NT2/D1 (cell line): Measurements from ENCODE around the gene FHAD1.

ENCODE experiments used
- DNase-seq: peaks from one replicate; pipeline ENCODE4 v3.0.0-alpha.2; 2011; ENCODE audit warnings: low read depth, low spot score
- H3K27me3 ChIP-seq: 2 replicates; pipeline ENCODE4 v1.6.0; 2011; ENCODE audit warnings: mild to moderate bottlenecking; ENCODE audit not compliant: insufficient read length, insufficient read depth
- H3K36me3 ChIP-seq: 2 replicates; pipeline ENCODE4 v1.6.1; 2011; ENCODE audit warnings: mild to moderate bottlenecking, low read length, mixed read lengths; ENCODE audit not compliant: insufficient read depth, insufficient read length
- H3K4me1 ChIP-seq: 2 replicates; pipeline ENCODE4 v1.5.1; 2011; ENCODE audit not compliant: insufficient read depth, insufficient read length
- H3K4me3 ChIP-seq: 2 replicates; pipeline ENCODE4 v1.5.1; 2011; ENCODE audit warnings: low read depth; ENCODE audit not compliant: insufficient read length
- H3K9ac ChIP-seq: 2 replicates; pipeline ENCODE4 v1.6.0; 2011; ENCODE audit warnings: low read depth; ENCODE audit not compliant: insufficient read length
- H3K9me3 ChIP-seq: 2 replicates; pipeline ENCODE4 v1.5.1; 2011; ENCODE audit warnings: mild to moderate bottlenecking, low read length; ENCODE audit not compliant: insufficient read depth
- SUZ12 ChIP-seq: IDR thresholded peaks from 2 replicates; pipeline ENCODE4 v1.6.1; 2011; ENCODE audit not compliant: insufficient read length, insufficient read depth; ENCODE audit errors: extremely low read depth
- YY1 ChIP-seq: IDR thresholded peaks from 2 replicates; pipeline ENCODE4 v1.6.1; 2011; ENCODE audit not compliant: insufficient read length, insufficient read depth
- ZNF274 ChIP-seq: IDR thresholded peaks from 2 replicates; pipeline ENCODE4 v1.6.1; 2011; ENCODE audit warnings: mild to moderate bottlenecking, low read depth, low read length

FHAD1 gene

DNA sequence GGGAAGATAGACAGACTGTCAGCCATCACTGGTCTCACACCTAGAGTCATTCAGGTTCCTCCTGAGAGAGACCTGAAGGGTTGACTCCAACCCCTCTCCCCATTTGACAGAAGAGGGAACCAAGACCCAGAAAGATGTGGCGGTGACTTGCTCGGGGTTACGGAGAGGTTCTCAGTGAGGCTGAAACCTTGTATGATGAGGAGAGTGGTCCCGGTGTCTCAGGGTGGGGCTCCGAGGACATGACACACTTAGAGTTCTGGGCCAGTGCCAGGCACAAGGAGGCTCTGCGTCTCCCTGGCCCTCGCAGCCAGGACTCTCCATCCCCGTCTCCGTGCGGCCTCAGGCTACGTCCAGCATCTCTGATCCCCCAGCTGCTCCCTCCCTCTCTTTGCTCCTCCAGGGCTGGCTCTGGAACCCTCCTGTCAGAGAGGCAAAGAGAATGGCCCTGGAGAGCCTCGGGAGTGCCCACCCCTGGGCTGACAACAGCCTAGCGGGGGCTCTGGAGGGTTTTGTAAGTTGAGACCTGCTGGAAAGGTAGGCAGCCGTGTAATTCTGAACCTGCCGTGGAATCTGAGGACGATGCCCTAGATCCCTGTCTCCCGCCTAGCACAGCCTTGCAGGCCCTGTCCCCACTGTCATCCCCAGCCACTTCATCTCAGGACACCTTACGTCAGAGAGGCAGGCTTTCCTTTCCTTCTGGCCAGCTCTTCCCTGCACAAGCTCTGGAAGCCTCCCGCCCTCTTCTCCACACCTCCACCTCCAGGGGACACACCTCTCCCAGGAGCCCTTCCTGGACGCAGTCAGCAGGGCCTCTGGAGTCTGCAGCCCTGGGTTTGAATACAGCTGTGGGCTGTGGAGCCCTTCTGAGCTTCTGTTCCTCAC, 166.8 kb downstream of the FHAD1 start:
- TF ChIP-seq SUZ12: no peak
- no peak for TF ChIP-seq ZNF274
- no peak for TF ChIP-seq YY1
- Histone ChIP-seq H3K36me3 (peaks cover 18% of the 10 kb centered on the region), H3K27me3 (peaks cover 12% of the 10 kb centered on the region), H3K4me1 (peaks cover 26% of the 10 kb centered on the region), H3K4me3 (no peak overlapping the region), H3K9me3 (no peaks in the 10 kb centered on the region), H3K9ac (no peak overlapping the region)
- no peak for DNase-seq

GRCh38 chr1:15414445-15414983, 167.5 kb downstream of the FHAD1 start:
- no peak overlapping the region for H3K9ac ChIP-seq
- H3K9me3 ChIP-seq: no peaks in the 10 kb centered on the region
- H3K36me3 ChIP-seq: peaks cover 18% of the 10 kb centered on the region
- no peak for DNase-seq
- H3K4me1 ChIP-seq: peaks cover 26% of the 10 kb centered on the region
- H3K27me3 ChIP-seq: peaks cover 8% of the 10 kb centered on the region
- H3K4me3 ChIP-seq: no peak overlapping the region
- TF ChIP-seq SUZ12 (no peak), YY1 (no peak), ZNF274 (no peak)

- no peak for DNase-seq
- no peaks in the 10 kb centered on the region for H3K27me3 ChIP-seq
- H3K9ac ChIP-seq: no peak overlapping the region
- H3K9me3 ChIP-seq: no peaks in the 10 kb centered on the region
- TF ChIP-seq YY1 (no peak), ZNF274 (no peak), SUZ12 (no peak)
- no peak overlapping the region for H3K4me3 ChIP-seq
- H3K36me3 ChIP-seq: peaks cover 27% of the 10 kb centered on the region
- peaks cover 18% of the 10 kb centered on the region for H3K4me1 ChIP-seq
Observed at GRCh38 chr1:15417059-15417934, 170.3 kb downstream of the FHAD1 start.

- Histone ChIP-seq H3K36me3 (peaks cover 23% of the 10 kb centered on the region), H3K4me3 (no peak overlapping the region), H3K9me3 (no peaks in the 10 kb centered on the region), H3K9ac (peak overlapping the region; percentile 18), H3K4me1 (peaks cover 10% of the 10 kb centered on the region), H3K27me3 (no peaks in the 10 kb centered on the region)
- no peak for TF ChIP-seq SUZ12
- no peak for TF ChIP-seq ZNF274
- no peak for TF ChIP-seq YY1
- no peak for DNase-seq
Observed at GRCh38 chr1:15418806-15419515, 171.9 kb downstream of the FHAD1 start.

DNA sequence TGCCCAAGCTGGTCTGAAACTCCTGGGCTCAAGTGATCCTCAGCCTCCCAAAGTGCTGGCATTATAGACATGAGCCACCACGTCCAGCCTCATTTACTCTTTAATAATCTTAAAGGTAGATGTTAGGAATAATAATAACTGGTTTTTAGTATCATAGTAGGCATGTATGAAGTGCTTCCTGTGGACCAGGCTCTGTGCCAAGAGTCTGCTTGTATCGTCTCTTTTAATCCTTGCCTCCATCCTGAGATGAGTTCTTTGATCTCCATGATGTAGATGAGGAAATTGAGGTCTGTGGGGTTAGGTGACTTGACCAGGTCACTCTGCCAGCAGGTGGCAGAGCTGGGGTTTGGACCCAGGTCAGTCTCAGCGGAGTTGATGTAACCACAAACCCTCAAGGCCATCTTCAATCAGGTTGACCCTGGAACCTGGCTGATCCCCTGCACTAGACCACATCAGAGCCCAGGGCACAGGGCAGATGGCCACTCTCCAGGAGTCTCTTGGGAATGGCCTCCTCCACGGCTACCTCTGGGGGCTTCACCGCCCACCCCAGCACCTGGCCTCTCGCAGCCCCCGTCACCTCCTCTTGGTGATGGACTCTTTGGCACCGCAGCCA, 173.9 kb downstream of the FHAD1 start:
- H3K27me3 ChIP-seq: no peaks in the 10 kb centered on the region
- H3K9ac ChIP-seq: no peak overlapping the region
- H3K9me3 ChIP-seq: no peaks in the 10 kb centered on the region
- peaks cover 7% of the 10 kb centered on the region for H3K4me1 ChIP-seq
- TF ChIP-seq YY1 (no peak), SUZ12 (no peak), ZNF274 (no peak)
- H3K4me3 ChIP-seq: no peak overlapping the region
- H3K36me3 ChIP-seq: peaks cover 17% of the 10 kb centered on the region
- DNase-seq: no peak

- Histone ChIP-seq H3K9ac (no peak overlapping the region), H3K36me3 (peaks cover 35% of the 10 kb centered on the region), H3K4me3 (no peak overlapping the region), H3K4me1 (peaks cover 8% of the 10 kb centered on the region), H3K9me3 (no peaks in the 10 kb centered on the region), H3K27me3 (no peaks in the 10 kb centered on the region)
- no peak for DNase-seq
- TF ChIP-seq YY1 (no peak), SUZ12 (no peak), ZNF274 (no peak)
Observed at GRCh38 chr1:15422871-15423270, 175.8 kb downstream of the FHAD1 start.

- H3K9ac ChIP-seq: no peak overlapping the region
- no peak for DNase-seq
Observed at GRCh38 chr1:15423355-15424077, 176.5 kb downstream of the FHAD1 start.

More at GRCh38 chr1:15423355-15424077, 176.5 kb downstream of the FHAD1 start:
- Histone ChIP-seq H3K4me3 (no peak overlapping the region), H3K4me1 (peaks cover 8% of the 10 kb centered on the region), H3K9me3 (no peaks in the 10 kb centered on the region), H3K27me3 (no peaks in the 10 kb centered on the region), H3K36me3 (peaks cover 36% of the 10 kb centered on the region)
- TF ChIP-seq YY1: no peak
- TF ChIP-seq ZNF274: no peak
